ENCODE results near the gene ALDH1A2.

GRCh38 chr15:58017869-58018268 lies 47.6 kb downstream of the ALDH1A2 start:
- TF ChIP-seq CTCF (conservative IDR thresholded peaks at IDR 0.05; ENCODE audit: low read depth, low read length) (no peak), EZH2 (IDR thresholded peaks at IDR 0.05; ENCODE audit: low read length, unreplicated experiment) (no peak)

Data from PC-3 (cell line).